Activated naive CD4-positive, alpha-beta T cell treated with anti-CD3 and anti-CD28 coated beads, Interleukin-2, amount 50 U/mL, for 72 hours (primary cell): ENCODE data around the gene CCDC39. TPM values are rescaled to one million over a fixed set of nuclear protein-coding genes. Genes with fewer than 3 reads are reported as not detected.
"Not testable (repeated sequence)": the region's sequence is repeated elsewhere in the genome, so short reads cannot be mapped to it uniquely, and the experiment has no call there.

ENCODE experiments used
- ATAC-seq, 2 donors: fragments of 150-1000 bp; cut with Tn5 transposase; 2 replicates each; pipeline ENCODE4 v1.10.0; 2021; ENCODE audit warnings: mild to moderate bottlenecking in 2 of 2, moderate library complexity in 2 of 2
- DNase-seq, 2 donors: peaks; one replicate each; pipeline ENCODE4 v3.0.0; 2021 to 2022; ENCODE audit warnings: low spot score in 2 of 2
- H3K27ac Mint-ChIP-seq, 2 donors: one replicate each; pipeline ENCODE4 v1.8.0; 2022; ENCODE audit warnings: mild to moderate bottlenecking in 2 of 2, mixed read lengths in 2 of 2
- H3K36me3 Mint-ChIP-seq, 2 donors: one replicate each; pipeline ENCODE4 v1.8.0; 2022; ENCODE audit warnings: mixed read lengths in 2 of 2
- H3K9me3 Mint-ChIP-seq, 2 donors: one replicate each; pipeline ENCODE4 v1.8.0; 2022; ENCODE audit warnings: mixed read lengths in 2 of 2
- total RNA-seq, 2 donors: library from RNA; stranded (reverse); gene quantifications; one replicate each; pipeline ENCODE4 v1.2.3, GENCODE V29; 2022

CCDC39 gene
- total RNA-seq, 2 donors from 2014 or later: 0.09 TPM; not detected in 1

DNA sequence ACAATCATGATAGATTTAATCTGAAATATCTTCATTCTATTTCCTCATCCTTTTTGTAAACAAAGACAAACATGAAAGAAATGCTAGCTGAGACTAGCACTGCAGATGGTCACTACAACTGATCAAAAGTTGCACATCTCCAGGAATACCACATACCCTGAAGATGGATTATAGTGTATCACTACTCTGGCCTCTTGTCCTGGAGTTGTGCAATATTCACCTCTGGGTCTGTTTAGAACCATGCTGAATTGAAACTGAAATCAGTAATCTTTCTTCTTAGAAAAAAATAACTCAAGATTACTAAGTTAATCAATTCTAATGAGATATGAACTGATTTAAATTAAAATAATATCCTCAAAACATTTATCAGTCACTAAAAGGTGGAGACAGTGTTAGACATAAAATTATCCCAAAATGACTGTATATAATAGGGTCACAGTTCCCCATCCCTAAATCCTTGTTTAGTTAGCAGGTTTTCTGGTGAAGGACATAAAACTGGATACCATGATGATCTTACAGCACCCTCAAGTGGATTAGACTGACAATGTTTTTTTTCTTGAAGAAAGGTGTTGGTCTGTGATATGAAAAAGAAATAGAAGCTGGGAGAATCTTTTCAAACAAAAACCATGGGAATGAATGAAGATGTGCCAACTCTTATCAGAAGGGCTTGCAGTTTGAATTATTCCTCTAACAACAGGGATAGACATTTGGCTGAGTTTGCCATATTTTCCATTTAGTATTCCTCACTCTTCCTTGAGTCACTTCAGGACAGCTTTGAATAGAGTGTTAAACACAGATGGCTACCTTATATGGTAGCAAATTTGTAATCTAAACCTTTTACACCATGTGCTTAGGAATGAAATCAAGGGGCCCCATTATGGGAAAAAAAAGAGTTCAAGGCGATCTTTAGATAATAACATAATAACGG, 84.4 kb downstream of the CCDC39 start:
- ATAC-seq (no peak), DNase-seq (no peak)
- Mint-ChIP-seq H3K27ac (no peak overlapping the region), H3K36me3 (no peaks in the 10 kb centered on the region), H3K9me3 (no peaks in the 10 kb centered on the region)

DNA sequence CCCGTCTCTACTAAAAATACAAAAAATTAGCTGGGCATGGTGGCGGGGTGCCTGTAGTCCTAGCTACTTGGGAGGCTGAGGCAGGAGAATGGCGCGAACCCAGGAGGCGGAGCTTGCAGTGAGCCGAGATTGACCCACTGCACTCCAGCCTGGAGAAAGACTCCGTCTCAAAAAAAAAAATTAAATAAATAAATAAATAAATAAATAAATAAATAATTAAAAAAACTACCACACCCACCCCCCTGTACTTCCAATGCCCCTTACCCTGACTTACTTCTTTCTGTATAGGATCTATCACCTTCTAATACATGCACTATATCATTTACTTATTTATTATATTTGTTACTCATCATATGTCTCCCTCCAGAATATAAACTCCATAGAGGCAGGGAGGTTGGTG, 85.7 kb downstream of the CCDC39 start:
- DNase-seq, ATAC-seq, H3K9me3 Mint-ChIP-seq, H3K36me3 Mint-ChIP-seq, H3K27ac Mint-ChIP-seq: not testable (repeated sequence)

DNA sequence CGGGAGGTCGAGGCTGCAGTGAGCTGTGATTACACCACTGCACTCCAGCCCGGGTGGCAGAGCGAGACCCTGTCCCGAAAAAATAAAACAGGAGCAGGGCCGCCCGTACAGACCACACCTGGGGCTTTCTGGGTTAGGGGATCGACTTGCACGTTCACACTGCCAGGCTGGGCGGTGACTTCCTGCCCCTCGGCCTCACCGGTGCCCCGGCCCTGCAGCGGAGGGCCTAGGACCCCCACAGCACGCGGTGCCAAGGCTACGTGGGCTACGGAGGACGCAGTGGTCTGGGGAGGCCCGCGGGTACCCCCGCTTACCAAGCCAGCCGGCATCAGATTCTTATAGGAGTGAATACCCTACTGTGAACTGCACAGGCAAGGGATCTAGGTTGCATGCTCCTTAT, 88.9 kb downstream of the CCDC39 start:
- no peak overlapping the region for H3K27ac Mint-ChIP-seq
- H3K9me3 Mint-ChIP-seq: no peaks in the 10 kb centered on the region
- no peak for ATAC-seq
- no peaks in the 10 kb centered on the region for H3K36me3 Mint-ChIP-seq
- DNase-seq: no peak

DNA sequence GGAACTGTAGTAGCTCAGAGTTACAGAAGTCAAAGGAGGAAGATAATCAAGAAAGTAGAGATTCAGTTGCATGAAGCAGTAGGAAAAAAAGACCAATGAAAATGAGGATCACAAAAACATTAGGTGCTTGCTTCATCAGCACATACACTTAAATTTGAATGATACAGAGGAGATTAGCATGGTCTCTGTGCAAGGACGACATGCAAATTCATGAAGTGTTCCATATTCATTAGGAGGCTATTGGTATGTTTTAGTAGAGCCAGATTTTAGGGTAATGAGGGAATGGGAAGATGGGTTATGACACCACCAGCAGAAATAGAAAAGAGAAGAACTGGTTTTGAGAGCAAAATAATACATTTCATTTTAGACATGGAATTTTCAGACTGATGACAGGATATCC, 98.4 kb downstream of the CCDC39 start:
- Mint-ChIP-seq H3K36me3 (no peaks in the 10 kb centered on the region), H3K27ac (no peak overlapping the region), H3K9me3 (no peaks in the 10 kb centered on the region)
- no peak for ATAC-seq
- DNase-seq: no peak

DNA sequence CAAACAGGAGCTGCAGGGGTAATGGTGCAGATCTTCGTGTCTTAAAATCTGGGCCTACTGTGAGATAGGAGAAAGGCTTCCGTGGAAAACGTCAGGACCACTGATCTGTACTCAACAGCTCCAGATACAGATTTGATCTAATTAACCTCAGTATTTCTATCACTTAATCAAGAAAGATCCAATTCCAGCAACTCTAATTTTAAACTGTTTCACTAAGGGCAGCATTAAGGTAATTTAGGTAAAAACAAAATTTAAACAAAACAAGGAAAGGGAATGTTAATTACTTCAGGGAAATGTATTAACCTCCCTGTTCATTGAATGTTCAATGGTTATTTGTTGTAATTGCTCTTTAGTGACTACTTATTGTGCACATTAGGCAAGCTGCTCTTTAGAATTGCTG, 103.7 kb downstream of the CCDC39 start:
- DNase-seq (no peak), ATAC-seq (no peak)
- no peak overlapping the region for H3K27ac Mint-ChIP-seq
- no peaks in the 10 kb centered on the region for H3K36me3 Mint-ChIP-seq
- H3K9me3 Mint-ChIP-seq: no peaks in the 10 kb centered on the region

DNA sequence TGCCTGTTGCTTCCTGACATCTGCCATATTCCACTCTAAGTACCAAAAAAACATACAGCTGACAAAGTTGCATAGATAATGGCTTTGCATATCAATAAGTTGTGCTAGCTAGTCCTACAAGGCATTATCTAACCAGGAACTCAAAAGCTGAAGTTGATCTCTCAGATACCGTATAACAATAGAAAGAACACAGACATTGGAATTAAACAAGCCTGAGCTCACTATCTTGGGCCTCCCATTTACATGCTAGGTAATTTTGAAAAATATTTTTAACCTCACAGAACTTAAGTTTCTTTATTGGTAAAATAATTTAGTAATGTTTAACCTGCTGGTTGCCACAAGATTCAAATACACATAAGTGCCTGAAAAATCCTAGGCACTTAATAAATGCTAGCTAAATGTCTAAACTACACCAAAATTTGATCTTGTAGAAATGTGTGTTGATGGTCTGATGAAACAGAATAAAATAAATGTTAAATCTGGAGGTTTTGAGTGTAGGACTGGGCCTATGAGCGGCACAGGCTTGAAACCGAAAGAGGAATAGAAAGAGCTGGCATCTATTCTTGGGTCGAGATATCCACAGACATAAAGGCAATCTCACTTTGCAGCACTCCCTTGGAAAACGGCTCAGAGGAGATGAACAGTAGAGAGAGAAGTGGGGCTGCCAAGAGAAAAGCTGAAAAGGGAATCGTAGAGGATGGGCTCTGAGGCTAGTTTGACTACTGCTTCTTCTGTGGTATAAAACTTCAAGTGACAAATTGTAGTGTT, 107.3 kb downstream of the CCDC39 start:
- no peak for DNase-seq
- H3K36me3 Mint-ChIP-seq: no peaks in the 10 kb centered on the region
- no peak for ATAC-seq
- H3K27ac Mint-ChIP-seq: no peak overlapping the region
- H3K9me3 Mint-ChIP-seq: no peaks in the 10 kb centered on the region

DNA sequence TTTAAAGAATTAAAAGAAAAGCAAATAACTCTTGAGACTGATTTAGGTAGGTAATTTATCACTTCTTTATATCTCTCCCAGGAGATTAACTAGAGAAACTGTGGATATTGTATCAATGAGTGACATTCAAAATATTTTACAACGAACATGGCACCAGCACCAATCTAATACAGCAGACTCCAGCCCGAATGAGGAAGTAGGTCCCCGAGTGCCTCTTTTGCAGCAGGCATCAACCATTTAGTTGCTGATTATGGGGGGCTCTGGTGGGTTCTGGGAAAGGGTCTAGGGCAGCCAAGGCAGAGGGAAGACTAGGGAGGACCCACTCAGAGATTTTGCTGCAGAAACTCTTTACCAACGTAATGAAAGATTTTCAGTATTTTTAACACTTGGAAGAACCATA, 109.1 kb downstream of the CCDC39 start:
- Mint-ChIP-seq H3K9me3 (no peaks in the 10 kb centered on the region), H3K27ac (no peak overlapping the region), H3K36me3 (no peaks in the 10 kb centered on the region)
- DNase-seq: no peak
- no peak for ATAC-seq

DNA sequence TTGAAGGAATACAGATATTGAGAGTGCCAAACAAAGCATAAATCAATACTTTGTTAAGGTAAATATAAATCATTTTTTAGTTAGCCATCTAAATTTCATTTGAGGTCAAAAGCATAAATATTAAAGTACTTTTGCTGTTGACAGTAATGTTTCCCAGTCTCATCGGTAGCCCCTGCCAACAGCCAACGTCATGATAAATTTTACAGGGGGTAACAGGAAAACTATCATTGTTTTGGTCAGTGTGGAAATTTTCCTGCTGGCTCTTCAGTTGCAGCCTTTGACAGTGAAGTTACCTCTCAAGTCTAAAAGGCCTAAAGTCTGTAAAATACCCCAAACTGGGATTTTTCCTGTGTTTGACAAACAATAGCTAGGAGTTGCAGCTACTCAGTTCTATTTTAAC, 114.6 kb downstream of the CCDC39 start:
- H3K9me3 Mint-ChIP-seq: peaks cover 4 to 5% of the 10 kb centered on the region in 2 donors
- no peak for ATAC-seq
- DNase-seq: no peak
- H3K36me3 Mint-ChIP-seq: peaks cover 0 to 17% of the 10 kb centered on the region in 2 donors
- H3K27ac Mint-ChIP-seq: no peak overlapping the region

Other genes starting within 250 kb of the CCDC39 start
- gene TTC14, start 77.3 kb downstream of the CCDC39 start, total RNA-seq: 10 to 100 TPM; 49.2 to 65.3 TPM
- gene FXR1, start 233.2 kb upstream of the CCDC39 start, total RNA-seq: 100 to 1,000 TPM; 184 to 248 TPM